ENCODE measurements around the gene MYO1B.

The MYO1B gene

GRCh38 chr2:191298306-191298705, 53.1 kb downstream of the MYO1B start:
- no peak for DNase-seq (ENCODE audit: low spot score)

- no peak for DNase-seq (ENCODE audit: low spot score)
These were observed 53.8 kb downstream of the MYO1B start for GRCh38 chr2:191299010-191299409.

- no peak for DNase-seq (ENCODE audit: low spot score)
These were observed 54.7 kb downstream of the MYO1B start for GRCh38 chr2:191299866-191300265.

- no peak for DNase-seq (ENCODE audit: low spot score)
These were observed 56.8 kb downstream of the MYO1B start for GRCh38 chr2:191301971-191302370.

GRCh38 chr2:191302459-191303139, 57.4 kb downstream of the MYO1B start:
- no peak for DNase-seq (ENCODE audit: low spot score)

GRCh38 chr2:191303140-191304005, 58.2 kb downstream of the MYO1B start:
- no peak for DNase-seq (ENCODE audit: low spot score)

- DNase-seq (ENCODE audit: low spot score): peak; percentile 74
These were observed 60.0 kb downstream of the MYO1B start for GRCh38 chr2:191304939-191305875.

GRCh38 chr2:191308026-191308425, 62.8 kb downstream of the MYO1B start:
- DNase-seq (ENCODE audit: low spot score): no peak

- no peak for DNase-seq (ENCODE audit: low spot score)
These were observed 66.0 kb downstream of the MYO1B start for GRCh38 chr2:191311156-191311555.

GRCh38 chr2:191311627-191312026, 66.4 kb downstream of the MYO1B start:
- DNase-seq (ENCODE audit: low spot score): peak; percentile 61

GRCh38 chr2:191312163-191312562, 67.0 kb downstream of the MYO1B start:
- DNase-seq (ENCODE audit: low spot score): no peak

- DNase-seq (ENCODE audit: low spot score): no peak
These were observed 67.5 kb downstream of the MYO1B start for GRCh38 chr2:191312662-191313061.

- no peak for DNase-seq (ENCODE audit: low spot score)
These were observed 69.6 kb downstream of the MYO1B start for GRCh38 chr2:191314697-191315364.

GRCh38 chr2:191315365-191315752, 70.2 kb downstream of the MYO1B start:
- no peak for DNase-seq (ENCODE audit: low spot score)

- no peak for DNase-seq (ENCODE audit: low spot score)
These were observed 71.2 kb downstream of the MYO1B start for GRCh38 chr2:191316246-191316994.

GRCh38 chr2:191318037-191318728, 73.0 kb downstream of the MYO1B start:
- DNase-seq (ENCODE audit: low spot score): no peak

GRCh38 chr2:191318729-191319078, 73.5 kb downstream of the MYO1B start:
- peak; percentile 33 for DNase-seq (ENCODE audit: low spot score)

GRCh38 chr2:191319186-191319585, 74.0 kb downstream of the MYO1B start:
- no peak for DNase-seq (ENCODE audit: low spot score)

- DNase-seq (ENCODE audit: low spot score): no peak
These were observed 75.7 kb downstream of the MYO1B start for GRCh38 chr2:191320881-191321280.

- no peak for DNase-seq (ENCODE audit: low spot score)
These were observed 76.9 kb downstream of the MYO1B start for GRCh38 chr2:191321861-191322662.
